H1 (cell line): ENCODE measurements around the gene ZBED4. TPM values are rescaled to one million over a fixed set of nuclear protein-coding genes. Genes with fewer than 3 reads are reported as not detected.

Source experiments
- CHD7 ChIP-seq: fragments of 300-600 bp; sonication (generic); IDR thresholded peaks from 2 replicates; pipeline ENCODE4 v1.7.1; 2012; ENCODE audit warnings: low read length, moderate library complexity, mild to moderate bottlenecking, inconsistent platforms; ENCODE audit not compliant: insufficient replicate concordance
- polyA plus RNA-seq, 7 experiments: library from polyadenylated mRNA; depleted of rRNA in 3 of 7; stranded (reverse) in 5 of 7; unstranded in 2 of 7; fragments of >200 nt in 5 of 7; fragments of 200-250 nt in 2 of 7; gene quantifications; 1 replicate in 5 of 7; 2 replicates in 1 of 7; 4 replicates in 1 of 7; pipeline versions ENCODE4 v1.2.1 to v1.2.3, GENCODE V29; 2011 to 2013; ENCODE audit warnings: missing spikeins in 2 of 7, mixed read lengths in 2 of 7
- total RNA-seq: library from RNA; stranded (reverse); fragmentation: NEBNext Ultra II Directional; extraction: Animal tissue kit (Norgen Biotek cat#: 25700); gene quantifications from 2 replicates; pipeline ENCODE4 v1.2.1, GENCODE V29; 2021

The ZBED4 gene
- total and polyA plus RNA-seq, 2 of the 8 experiments (the other 6 are each of a cell fraction or from before 2014, with no cell fraction given): 11.0 to 28.3 TPM

- TF ChIP-seq CHD7: no peak
- TF ChIP-seq, all 59 proteins: peak for 0
These were observed 83.5 kb downstream of the ZBED4 start (continued) for GRCh38 chr22:49936973-49937757.
